ENCODE data around the gene CCDC61. TPM values are rescaled to one million over a fixed set of nuclear protein-coding genes. Genes with fewer than 3 reads are reported as not detected.
A peak's percentile ranks its signal among the peaks of the same experiment; 100 is the strongest.

Gene CCDC61
- total RNA-seq, 1 donor from 2014 or later: 9.5 TPM

DNA sequence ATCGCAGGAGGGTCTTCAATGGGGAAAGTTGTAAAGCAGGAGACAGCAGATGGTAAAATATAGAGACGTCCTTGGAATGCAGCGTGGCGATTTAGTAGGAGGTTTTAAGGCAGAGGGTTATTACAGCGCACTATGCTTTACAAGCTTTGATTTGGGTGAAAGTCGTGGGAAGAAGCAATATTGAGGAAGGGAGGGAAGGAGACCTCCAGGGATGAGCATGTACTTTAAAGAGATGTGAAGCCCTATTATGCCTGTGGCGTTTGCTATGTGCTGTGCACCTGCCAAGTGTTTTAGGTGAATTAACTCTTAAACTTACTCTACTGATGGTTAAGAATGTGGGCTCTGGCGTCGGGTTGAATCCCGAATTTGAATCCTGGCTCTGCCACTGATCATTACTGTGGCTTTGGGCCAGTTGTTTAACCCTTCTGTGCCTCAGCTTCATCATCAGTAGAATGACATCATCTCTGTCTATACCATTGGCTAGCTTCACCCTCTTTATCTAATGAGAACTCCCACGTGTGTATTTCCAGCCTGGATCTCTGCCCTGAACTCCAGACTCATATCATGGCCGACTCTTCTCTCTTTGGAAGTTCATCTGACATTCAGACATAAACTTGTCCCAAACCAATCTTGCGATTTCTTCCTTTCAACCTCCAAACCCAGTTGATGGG, 583 bp downstream of the CCDC61 start:
- TF ChIP-seq, protein P1, sequence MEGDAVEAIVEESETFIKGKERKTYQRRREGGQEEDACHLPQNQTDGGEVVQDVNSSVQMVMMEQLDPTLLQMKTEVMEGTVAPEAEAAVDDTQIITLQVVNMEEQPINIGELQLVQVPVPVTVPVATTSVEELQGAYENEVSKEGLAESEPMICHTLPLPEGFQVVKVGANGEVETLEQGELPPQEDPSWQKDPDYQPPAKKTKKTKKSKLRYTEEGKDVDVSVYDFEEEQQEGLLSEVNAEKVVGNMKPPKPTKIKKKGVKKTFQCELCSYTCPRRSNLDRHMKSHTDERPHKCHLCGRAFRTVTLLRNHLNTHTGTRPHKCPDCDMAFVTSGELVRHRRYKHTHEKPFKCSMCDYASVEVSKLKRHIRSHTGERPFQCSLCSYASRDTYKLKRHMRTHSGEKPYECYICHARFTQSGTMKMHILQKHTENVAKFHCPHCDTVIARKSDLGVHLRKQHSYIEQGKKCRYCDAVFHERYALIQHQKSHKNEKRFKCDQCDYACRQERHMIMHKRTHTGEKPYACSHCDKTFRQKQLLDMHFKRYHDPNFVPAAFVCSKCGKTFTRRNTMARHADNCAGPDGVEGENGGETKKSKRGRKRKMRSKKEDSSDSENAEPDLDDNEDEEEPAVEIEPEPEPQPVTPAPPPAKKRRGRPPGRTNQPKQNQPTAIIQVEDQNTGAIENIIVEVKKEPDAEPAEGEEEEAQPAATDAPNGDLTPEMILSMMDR (IDR thresholded peaks at IDR 0.05; ENCODE audit: unreplicated experiment): no peak
- Mint-ChIP-seq H3K27ac (ENCODE audit: unreplicated experiment) (no peak overlapping the region), H3K9me3 (ENCODE audit: unreplicated experiment) (no peaks in the 10 kb centered on the region), H3K4me3 (ENCODE audit: unreplicated experiment) (no peak overlapping the region), H3K27me3 (ENCODE audit: unreplicated experiment) (peaks cover 4% of the 10 kb centered on the region), H3K4me1 (ENCODE audit: unreplicated experiment) (peaks cover 19% of the 10 kb centered on the region), H3K36me3 (ENCODE audit: low read depth, unreplicated experiment) (peaks cover 4% of the 10 kb centered on the region)
- no peak for DNase-seq (ENCODE audit: low spot score)

DNA sequence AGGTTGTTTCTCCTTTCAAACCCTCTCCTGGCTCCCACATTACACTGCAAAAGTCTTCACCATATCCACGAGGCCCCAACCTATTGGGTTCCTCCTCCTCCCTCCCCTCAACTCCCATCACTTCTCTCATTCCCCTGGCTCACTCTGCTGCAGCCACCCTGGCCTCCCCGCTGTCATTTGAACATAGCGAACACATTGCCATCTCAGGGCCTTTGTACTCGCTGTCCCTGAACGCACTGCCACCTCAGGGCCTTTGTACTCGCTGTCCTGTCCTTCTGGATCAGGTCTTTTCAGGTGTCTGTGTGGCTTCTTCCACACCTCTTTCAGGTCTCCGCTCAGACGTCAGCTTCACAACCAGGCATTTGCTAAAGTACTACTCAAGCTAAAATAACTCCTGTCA, 1.7 kb downstream of the CCDC61 start:
- no peak for DNase-seq (ENCODE audit: low spot score)
- Mint-ChIP-seq H3K4me1 (ENCODE audit: unreplicated experiment) (peaks cover 19% of the 10 kb centered on the region), H3K36me3 (ENCODE audit: low read depth, unreplicated experiment) (peaks cover 4% of the 10 kb centered on the region)

DNA sequence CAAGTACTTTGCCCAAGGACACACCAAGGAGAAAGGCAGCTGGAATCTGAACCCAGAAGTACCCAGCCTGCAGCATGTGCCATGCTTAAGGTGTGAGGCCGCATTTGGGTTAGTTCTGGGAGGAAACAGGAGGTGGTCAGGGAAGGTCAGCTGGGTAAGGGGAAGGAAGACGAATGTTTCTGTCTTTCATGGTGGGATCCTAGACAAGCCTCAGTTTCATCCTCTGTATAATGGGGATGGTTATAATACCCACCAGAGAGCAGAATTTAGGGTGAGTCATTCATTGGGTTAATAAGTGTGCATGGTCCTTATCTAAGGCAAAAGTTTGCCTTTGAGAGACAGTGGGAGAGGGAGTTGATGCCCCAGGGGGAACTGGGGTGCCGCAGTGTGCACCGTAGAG, 3.6 kb downstream of the CCDC61 start:
- peaks cover 4% of the 10 kb centered on the region for H3K36me3 Mint-ChIP-seq (ENCODE audit: low read depth, unreplicated experiment)
- H3K9me3 Mint-ChIP-seq (ENCODE audit: unreplicated experiment): no peaks in the 10 kb centered on the region
- no peak overlapping the region for H3K27ac Mint-ChIP-seq (ENCODE audit: unreplicated experiment)
- H3K4me1 Mint-ChIP-seq (ENCODE audit: unreplicated experiment): peaks cover 19% of the 10 kb centered on the region
- TF ChIP-seq, protein P1 (IDR thresholded peaks at IDR 0.05; ENCODE audit: unreplicated experiment): no peak
- peak overlapping the region; percentile 71 for H3K4me3 Mint-ChIP-seq (ENCODE audit: unreplicated experiment)
- no peak for DNase-seq (ENCODE audit: low spot score)
- peaks cover 4% of the 10 kb centered on the region for H3K27me3 Mint-ChIP-seq (ENCODE audit: unreplicated experiment)

More for the DNA sequence above, 1.7 kb downstream of the CCDC61 start:
- peak overlapping the region; percentile 61 for H3K4me3 Mint-ChIP-seq (ENCODE audit: unreplicated experiment)
- TF ChIP-seq, protein P1 (IDR thresholded peaks at IDR 0.05; ENCODE audit: unreplicated experiment): no peak
- peaks cover 4% of the 10 kb centered on the region for H3K27me3 Mint-ChIP-seq (ENCODE audit: unreplicated experiment)
- no peaks in the 10 kb centered on the region for H3K9me3 Mint-ChIP-seq (ENCODE audit: unreplicated experiment)
- peak overlapping the region; percentile 73 for H3K27ac Mint-ChIP-seq (ENCODE audit: unreplicated experiment)

DNA sequence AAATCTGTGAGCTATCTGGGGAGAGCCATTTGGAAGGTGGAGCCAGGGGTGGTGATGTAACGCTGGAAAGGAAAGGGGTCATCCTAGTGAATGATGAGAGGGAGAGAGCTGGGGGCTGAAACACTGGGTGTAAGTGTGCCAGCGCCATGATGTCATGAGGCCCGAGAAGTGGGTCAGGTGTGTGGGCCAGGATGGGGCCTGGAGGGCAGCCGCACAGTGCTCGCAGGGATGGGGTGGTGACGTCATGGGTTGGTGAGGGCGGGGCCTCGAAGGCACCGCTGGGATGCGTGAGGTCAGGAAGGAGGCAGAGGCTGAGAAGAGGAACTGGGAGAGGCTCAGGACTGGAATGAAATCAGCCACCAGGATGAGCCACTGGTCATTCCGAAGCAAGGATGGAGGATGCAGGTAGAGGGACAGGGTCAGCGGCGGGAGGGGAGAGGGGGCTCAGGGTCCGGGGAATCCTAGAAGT, 4.4 kb downstream of the CCDC61 start:
- Mint-ChIP-seq H3K9me3 (ENCODE audit: unreplicated experiment) (no peaks in the 10 kb centered on the region), H3K4me1 (ENCODE audit: unreplicated experiment) (peaks cover 19% of the 10 kb centered on the region), H3K27me3 (ENCODE audit: unreplicated experiment) (peaks cover 4% of the 10 kb centered on the region), H3K36me3 (ENCODE audit: low read depth, unreplicated experiment) (peaks cover 4% of the 10 kb centered on the region), H3K4me3 (ENCODE audit: unreplicated experiment) (peak overlapping the region; percentile 84), H3K27ac (ENCODE audit: unreplicated experiment) (no peak overlapping the region)
- TF ChIP-seq, protein P1 (IDR thresholded peaks at IDR 0.05; ENCODE audit: unreplicated experiment): no peak
- DNase-seq (ENCODE audit: low spot score): peak; percentile 33

DNA sequence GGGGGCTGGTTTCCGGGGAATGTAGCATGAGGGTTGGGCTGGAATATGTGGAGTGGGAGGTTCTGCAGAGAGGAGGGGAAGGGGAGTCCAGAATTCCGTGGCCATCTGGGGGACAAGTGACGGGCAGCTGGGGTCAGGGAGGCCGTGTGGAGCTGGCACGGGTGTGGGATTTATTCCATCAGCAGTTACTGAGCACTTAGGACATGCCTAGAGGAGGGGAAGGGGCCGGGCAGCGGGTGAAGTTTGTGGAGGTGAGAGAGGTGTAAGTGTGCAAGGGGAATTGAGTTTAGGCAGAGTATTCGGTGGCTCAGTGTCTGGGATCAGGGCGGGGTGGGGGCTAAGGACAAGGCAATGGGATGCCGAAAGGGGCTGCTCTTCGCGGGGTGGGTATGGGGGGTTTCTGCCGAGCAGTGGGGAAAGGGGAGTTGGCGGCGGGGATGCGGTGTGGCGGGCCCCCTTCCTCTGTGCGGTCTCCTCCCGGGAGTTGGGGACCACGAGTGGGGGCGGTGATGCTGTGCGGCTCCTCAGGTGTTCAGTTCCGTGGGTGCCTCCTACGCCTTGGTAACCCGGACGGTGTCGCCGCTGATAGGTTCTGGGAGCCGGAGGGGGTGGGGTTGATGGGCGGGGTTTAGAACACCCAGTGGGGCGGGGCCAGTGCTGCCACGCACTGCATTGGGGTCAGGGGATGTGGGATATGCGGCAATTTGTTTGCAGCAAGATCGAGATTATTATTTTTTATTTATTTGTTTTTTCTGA, 5.4 kb downstream of the CCDC61 start:
- DNase-seq (ENCODE audit: low spot score): peak; percentile 44
- TF ChIP-seq, protein P1 (IDR thresholded peaks at IDR 0.05; ENCODE audit: unreplicated experiment): no peak
- Mint-ChIP-seq H3K9me3 (ENCODE audit: unreplicated experiment) (no peaks in the 10 kb centered on the region), H3K4me1 (ENCODE audit: unreplicated experiment) (peaks cover 19% of the 10 kb centered on the region), H3K36me3 (ENCODE audit: low read depth, unreplicated experiment) (peaks cover 7% of the 10 kb centered on the region), H3K4me3 (ENCODE audit: unreplicated experiment) (peak overlapping the region; percentile 91), H3K27ac (ENCODE audit: unreplicated experiment) (peak overlapping the region; percentile 67), H3K27me3 (ENCODE audit: unreplicated experiment) (peaks cover 4% of the 10 kb centered on the region)
